HG03575 (cell line): ENCODE results near the gene ZNF282.
A peak's percentile ranks its signal among the peaks of the same experiment; 100 is the strongest.

Experiments
- ATAC-seq: cut with Tn5 transposase; IDR thresholded peaks from one replicate; pipeline ENCODE4 v1.9.1; 2021; ENCODE audit not compliant: unreplicated experiment, insufficient number of reproducible peaks, low FRiP score; ENCODE audit errors: extremely low read depth

ZNF282 gene

GRCh38 chr7:149195180-149196150 lies at the start of gene ZNF282:
ZNF282 (plus strand) TSS chr7:149195546; CDS start chr7:149195590, 44 bp downstream.
- ATAC-seq = peak; percentile 72

GRCh38 chr7:149147072-149147751 lies 48.1 kb upstream of the ZNF282 start, which contains the start of gene ZNF398:
ZNF398 (plus strand) TSS chr7:149147453; CDS start chr7:149147743, 290 bp downstream.
- peak; percentile 37 for ATAC-seq

- ATAC-seq = peak; percentile 15
Measured at GRCh38 chr7:149147752-149148653, 47.3 kb upstream of the ZNF282 start.

GRCh38 chr7:149150981-149151380 lies 44.4 kb upstream of the ZNF282 start:
- no peak for ATAC-seq

- no peak for ATAC-seq
Measured at GRCh38 chr7:149153346-149153745, 42.0 kb upstream of the ZNF282 start.

GRCh38 chr7:149154056-149154455 lies 41.3 kb upstream of the ZNF282 start:
- ATAC-seq = no peak

- ATAC-seq = no peak
Measured at GRCh38 chr7:149156898-149157297, 38.4 kb upstream of the ZNF282 start.

- no peak for ATAC-seq
Measured at GRCh38 chr7:149161241-149161848, 34.0 kb upstream of the ZNF282 start.

- no peak for ATAC-seq
Measured at GRCh38 chr7:149166142-149166541, 29.2 kb upstream of the ZNF282 start.

- no peak for ATAC-seq
Measured at GRCh38 chr7:149166630-149167352, 28.6 kb upstream of the ZNF282 start.

GRCh38 chr7:149171892-149172533 lies 23.3 kb upstream of the ZNF282 start:
- ATAC-seq = no peak

GRCh38 chr7:149172534-149172920 lies 22.8 kb upstream of the ZNF282 start:
- no peak for ATAC-seq

- ATAC-seq = no peak
Measured at GRCh38 chr7:149175150-149175549, 20.2 kb upstream of the ZNF282 start.

- ATAC-seq = no peak
Measured at GRCh38 chr7:149179241-149179640, 16.1 kb upstream of the ZNF282 start.

GRCh38 chr7:149180722-149181449 lies 14.5 kb upstream of the ZNF282 start:
- ATAC-seq = no peak

GRCh38 chr7:149181450-149181790 lies 13.9 kb upstream of the ZNF282 start:
- ATAC-seq = no peak

GRCh38 chr7:149184274-149184673 lies 11.1 kb upstream of the ZNF282 start:
- no peak for ATAC-seq
